HL-60 (cell line): ENCODE data around the gene ZNF497.

Experiments
- CTCF ChIP-seq: IDR thresholded peaks from one replicate; pipeline ENCODE4 v1.5.1; 2011; ENCODE audit warnings: low read length, control low read depth, inconsistent platforms; ENCODE audit not compliant: insufficient read depth
- GABPA ChIP-seq: IDR thresholded peaks from 2 replicates; pipeline ENCODE4 v1.6.1; 2012; ENCODE audit warnings: low read depth
- POLR2AphosphoS5 ChIP-seq: IDR thresholded peaks from 2 replicates; pipeline ENCODE4 v1.6.1; 2012; ENCODE audit warnings: low read depth
- REST ChIP-seq: IDR thresholded peaks from 2 replicates; pipeline ENCODE4 v1.6.1; 2012; ENCODE audit warnings: low read depth; ENCODE audit not compliant: insufficient replicate concordance
- SPI1 ChIP-seq: IDR thresholded peaks from 2 replicates; pipeline ENCODE4 v1.6.1; 2012; ENCODE audit warnings: low read depth, mild to moderate bottlenecking, borderline replicate concordance

- TF ChIP-seq CTCF (no peak), REST (no peak), GABPA (no peak), POLR2AphosphoS5 (no peak), SPI1 (no peak)
Measured at GRCh38 chr19:58345558-58345957, 17.0 kb downstream of the ZNF497 start.
